ENCODE measurements around the gene CT47A7.
"Not testable (repeated sequence)": the region's sequence is repeated elsewhere in the genome, so short reads cannot be mapped to it uniquely, and the experiment has no call there.

Gene CT47A7

GRCh38 chrX:120956500-120956899 is at the start of gene CT47A7:
TSS of gene CT47A7 (minus strand) at chrX:120956600. CDS start at chrX:120956345, 255 bp downstream.
- DNase-seq: not testable (repeated sequence)

GRCh38 chrX:121000589-121000988 is 44.2 kb upstream of the CT47A7 start:
- DNase-seq: no peak

- DNase-seq: no peak
Observed at GRCh38 chrX:120999413-120999812, 43.0 kb upstream of the CT47A7 start.

GRCh38 chrX:120985660-120986059 is 29.3 kb upstream of the CT47A7 start, which contains the start of gene CT47A1:
TSS of gene CT47A1 (minus strand) at chrX:120985760. CDS start at chrX:120985529, 231 bp downstream.
- not testable (repeated sequence) for DNase-seq

All from islet precursor cell (in vitro differentiated cells).